Medulla oblongata (tissue), 1 donor: ENCODE results near the gene BEST2.

Source experiments
- DNase-seq: peaks from one replicate; pipeline ENCODE4 v3.0.0-alpha.2; 2015; ENCODE audit errors: extremely low spot score

Gene BEST2

GRCh38 chr19:12800923-12801465, 49.4 kb downstream of the BEST2 start:
- no peak for DNase-seq

- peak; percentile 78 for DNase-seq
Observed at GRCh38 chr19:12801466-12802266, 50.1 kb downstream of the BEST2 start, which contains the start of the genes PRDX2 and THSD8. Gene PRDX2 (minus strand): TSS chr19:12801800. CDS start chr19:12801261, 539 bp downstream. Gene THSD8 (plus strand): TSS chr19:12802069. CDS start chr19:12802072, 3 bp downstream.

GRCh38 chr19:12802267-12803106, 50.9 kb downstream of the BEST2 start:
- DNase-seq, result no peak

GRCh38 chr19:12804051-12804450, 52.5 kb downstream of the BEST2 start:
- no peak for DNase-seq

- DNase-seq, result peak; percentile 90
Observed at GRCh38 chr19:12806242-12807081, 54.9 kb downstream of the BEST2 start, which contains the start of gene RNASEH2A. Gene RNASEH2A (plus strand): TSS chr19:12806584. CDS start chr19:12806674, 90 bp downstream.
